HG03565 (cell line): ENCODE data around the gene PRSS48.
A peak's percentile ranks its signal among the peaks of the same experiment; 100 is the strongest.
"Not testable (repeated sequence)": the region's sequence is repeated elsewhere in the genome, so short reads cannot be mapped to it uniquely, and the experiment has no call there.

Experiments
- ATAC-seq: cut with Tn5 transposase; IDR thresholded peaks from one replicate; pipeline ENCODE4 v1.9.1; 2021; ENCODE audit warnings: mild to moderate bottlenecking, moderate library complexity; ENCODE audit not compliant: unreplicated experiment

The PRSS48 gene, protein sequence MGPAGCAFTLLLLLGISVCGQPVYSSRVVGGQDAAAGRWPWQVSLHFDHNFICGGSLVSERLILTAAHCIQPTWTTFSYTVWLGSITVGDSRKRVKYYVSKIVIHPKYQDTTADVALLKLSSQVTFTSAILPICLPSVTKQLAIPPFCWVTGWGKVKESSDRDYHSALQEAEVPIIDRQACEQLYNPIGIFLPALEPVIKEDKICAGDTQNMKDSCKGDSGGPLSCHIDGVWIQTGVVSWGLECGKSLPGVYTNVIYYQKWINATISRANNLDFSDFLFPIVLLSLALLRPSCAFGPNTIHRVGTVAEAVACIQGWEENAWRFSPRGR

GRCh38 chr4:151276787-151277562 lies at the start of gene PRSS48:
TSS of gene PRSS48 (plus strand) at chr4:151277161. CDS start at chr4:151277173, 12 bp downstream.
- peak; percentile 48 for ATAC-seq

DNA sequence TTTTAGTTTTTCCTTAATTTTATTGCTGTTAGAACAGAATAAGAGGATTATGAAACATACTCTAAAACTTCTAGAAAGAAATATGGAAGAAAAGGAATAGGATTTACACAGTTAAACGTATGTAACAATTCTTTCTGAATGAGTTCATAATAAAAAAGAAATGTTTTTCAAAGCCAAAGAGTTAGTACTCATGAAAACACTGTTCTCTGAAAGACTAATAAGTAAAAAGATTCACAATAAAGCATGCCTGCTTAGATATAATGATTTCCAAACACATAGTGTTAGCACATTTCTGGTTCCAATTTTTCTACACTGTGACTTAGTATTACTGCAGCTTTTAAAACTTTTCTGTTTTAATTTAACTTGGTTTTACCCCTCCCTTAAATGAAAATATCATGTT lies 49.8 kb upstream of the PRSS48 start:
- ATAC-seq: no peak

DNA sequence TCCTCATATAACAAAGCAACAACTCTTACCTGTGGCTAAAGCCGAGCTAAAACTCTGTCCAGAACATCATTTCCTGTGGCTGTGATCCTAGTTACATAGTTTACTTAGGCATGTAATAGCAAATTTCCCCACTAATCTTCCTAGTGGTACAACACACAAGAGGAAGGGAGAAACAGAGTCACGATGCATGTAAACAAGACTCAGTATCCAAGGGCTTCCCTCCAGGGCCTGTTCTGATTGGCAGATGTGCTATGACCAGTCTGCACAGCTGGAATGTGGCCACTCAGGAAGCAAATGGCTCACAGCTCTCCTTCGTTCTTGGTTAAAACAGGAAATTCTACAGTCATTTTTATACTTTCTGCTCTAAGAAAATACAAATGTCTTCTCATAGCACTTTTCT lies 49.2 kb upstream of the PRSS48 start:
- no peak for ATAC-seq

DNA sequence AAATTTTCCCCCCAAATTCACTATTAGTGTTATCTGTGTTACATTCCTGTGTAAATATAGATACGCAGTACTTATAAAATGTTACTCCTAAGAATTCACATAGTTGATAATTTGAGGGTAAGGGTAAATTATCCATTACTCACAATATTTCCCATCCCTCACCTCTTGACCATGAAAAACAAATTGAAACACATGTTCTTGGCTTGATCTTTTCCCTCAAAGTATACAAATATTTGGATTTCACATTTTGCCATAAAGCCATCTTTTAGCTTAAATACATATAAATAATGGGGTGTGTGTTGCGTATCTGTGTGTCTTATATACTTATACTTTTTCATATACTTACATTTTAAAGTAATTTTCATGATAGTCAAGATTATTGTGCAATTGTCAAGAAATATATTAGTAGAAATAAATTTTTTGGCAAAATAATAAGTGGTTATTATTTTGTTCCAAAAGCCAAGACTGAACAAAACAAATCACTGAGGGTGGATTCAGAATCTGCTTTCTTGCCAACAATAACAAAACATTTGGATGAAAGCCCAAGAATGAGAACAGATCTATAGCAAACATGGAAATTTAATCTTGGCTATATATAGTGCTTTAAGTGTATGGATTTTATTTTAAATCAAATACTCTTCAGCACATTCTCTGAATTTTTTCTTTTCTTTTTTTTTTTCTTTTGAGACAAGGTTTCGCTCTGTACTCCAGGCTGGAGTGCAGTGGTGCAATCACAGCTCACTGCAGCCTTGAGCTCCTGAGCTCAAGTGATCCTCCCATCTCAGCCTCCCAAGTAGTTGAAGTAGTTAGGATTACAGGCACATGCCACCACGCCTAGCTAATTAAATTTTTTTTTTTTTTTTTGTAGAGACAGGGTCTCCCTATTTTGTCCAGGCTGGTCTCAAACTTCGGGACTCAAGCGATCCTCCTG lies 48.5 kb upstream of the PRSS48 start:
- no peak for ATAC-seq

DNA sequence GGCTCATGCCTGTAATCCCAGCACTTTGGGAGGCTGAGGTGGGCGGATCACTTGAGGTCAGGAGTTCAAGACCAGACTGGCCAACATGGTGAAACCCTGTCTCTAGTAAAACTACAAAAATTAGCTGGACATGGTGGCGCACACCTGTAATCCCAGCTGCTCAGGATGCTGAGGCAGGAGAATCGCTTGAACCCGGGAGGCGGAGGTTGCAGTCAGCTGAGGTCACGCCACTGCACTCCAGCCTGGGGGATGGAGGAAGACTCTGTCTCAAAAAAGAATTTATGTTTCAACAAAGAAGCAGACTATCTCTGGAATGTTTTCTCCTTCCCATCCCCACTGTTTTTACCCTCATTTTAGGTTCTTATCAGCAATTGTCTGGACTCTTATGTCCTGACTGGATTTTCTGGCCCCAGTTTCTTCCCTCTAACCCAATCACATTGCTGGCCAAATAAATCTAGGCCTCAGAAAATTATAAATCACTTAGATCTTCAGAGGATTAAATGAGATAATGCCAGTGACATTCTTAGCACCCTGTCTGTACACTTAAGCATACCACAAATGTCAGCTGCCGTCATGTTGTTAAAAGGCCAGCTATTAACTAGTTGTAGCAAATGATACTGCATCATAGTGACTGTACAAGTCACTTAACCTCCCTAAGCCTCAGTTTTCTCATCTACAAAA lies 44.9 kb upstream of the PRSS48 start:
- ATAC-seq: no peak

DNA sequence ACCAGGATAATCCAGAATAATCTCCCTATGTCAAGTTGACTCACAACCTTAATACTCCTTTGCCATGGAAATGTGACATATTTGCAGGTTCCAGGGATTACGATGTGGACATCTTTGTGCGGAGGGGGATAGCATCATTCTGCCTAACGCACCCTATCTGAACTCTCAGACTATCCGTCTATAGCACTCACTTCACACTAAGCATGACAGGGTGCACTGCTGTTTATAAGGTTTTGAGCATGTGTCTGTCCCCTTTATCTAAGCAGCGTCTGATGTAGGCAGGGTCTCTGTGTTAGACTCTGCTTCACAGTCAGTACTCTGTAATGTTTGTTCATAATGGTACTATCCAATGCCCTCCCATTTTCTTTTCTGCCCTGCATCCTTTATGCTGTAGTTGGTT lies 43.4 kb upstream of the PRSS48 start:
- ATAC-seq: no peak

GRCh38 chr4:151235373-151235772 lies 41.6 kb upstream of the PRSS48 start:
- not testable (repeated sequence) for ATAC-seq

DNA sequence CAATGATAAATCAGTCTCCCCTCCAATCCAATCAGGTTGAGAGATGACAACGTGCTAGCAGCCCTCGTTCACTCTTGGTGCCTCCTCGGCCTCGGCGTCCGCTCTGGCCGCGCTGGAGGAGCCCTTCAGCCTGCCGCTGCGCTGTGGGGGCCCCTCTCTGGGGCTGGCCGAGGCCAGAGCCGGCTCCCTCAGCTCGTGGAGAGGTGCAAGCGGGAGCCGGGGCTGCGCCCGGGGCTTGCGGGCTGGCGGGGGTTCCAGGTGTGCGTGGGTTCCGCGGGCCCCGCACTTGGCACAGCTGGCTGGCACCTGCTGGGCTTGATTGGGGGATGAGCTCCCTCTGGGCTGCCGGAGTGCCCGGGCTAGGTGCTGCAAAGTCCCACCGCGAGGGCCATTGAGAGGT lies 40.9 kb upstream of the PRSS48 start:
- no peak for ATAC-seq

GRCh38 chr4:151238477-151238876 lies 38.5 kb upstream of the PRSS48 start:
- ATAC-seq: no peak

GRCh38 chr4:151239608-151240007 lies 37.4 kb upstream of the PRSS48 start:
- ATAC-seq: no peak

GRCh38 chr4:151242305-151242704 lies 34.7 kb upstream of the PRSS48 start:
- ATAC-seq: no peak

DNA sequence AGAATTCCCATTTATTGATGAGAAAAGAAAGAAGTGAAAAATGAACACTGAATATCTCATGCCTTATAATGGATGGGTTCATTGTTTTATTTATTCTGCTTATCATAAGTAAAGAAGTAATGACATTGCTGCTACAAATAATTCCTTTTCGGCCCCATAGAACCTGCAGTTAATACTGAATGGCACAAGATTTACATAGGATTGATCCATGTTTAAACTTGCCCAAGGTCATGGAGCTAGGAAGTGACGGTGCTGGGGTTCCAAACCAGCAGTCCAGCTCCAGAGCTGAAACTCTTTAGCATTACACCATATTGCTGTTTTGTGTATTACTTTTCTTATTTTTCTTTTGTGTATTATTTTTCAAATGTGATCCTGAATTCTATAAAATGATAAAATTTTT lies 30.2 kb upstream of the PRSS48 start:
- ATAC-seq: no peak

DNA sequence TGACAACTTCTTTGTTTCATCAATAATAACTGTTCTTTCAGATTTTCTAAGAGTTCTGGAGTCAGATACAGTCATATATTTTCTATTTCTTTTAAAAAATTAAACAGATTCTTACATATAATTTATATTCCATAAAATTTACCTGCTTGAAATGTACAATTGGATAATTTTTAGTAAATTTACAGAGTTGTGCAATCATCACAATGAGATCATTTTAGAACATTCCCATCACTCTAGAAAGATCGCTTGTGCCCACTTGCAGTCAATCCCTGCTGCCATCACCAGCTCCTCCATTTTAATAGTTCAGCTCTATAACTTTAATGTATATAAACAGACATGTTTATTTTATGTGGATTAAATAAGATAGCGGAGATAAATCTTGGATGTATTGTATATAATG lies 29.6 kb upstream of the PRSS48 start:
- ATAC-seq: no peak

- no peak for ATAC-seq
Measured at GRCh38 chr4:151248519-151248918, 28.4 kb upstream of the PRSS48 start.

- no peak for ATAC-seq
Measured at GRCh38 chr4:151250706-151251105, 26.3 kb upstream of the PRSS48 start.

DNA sequence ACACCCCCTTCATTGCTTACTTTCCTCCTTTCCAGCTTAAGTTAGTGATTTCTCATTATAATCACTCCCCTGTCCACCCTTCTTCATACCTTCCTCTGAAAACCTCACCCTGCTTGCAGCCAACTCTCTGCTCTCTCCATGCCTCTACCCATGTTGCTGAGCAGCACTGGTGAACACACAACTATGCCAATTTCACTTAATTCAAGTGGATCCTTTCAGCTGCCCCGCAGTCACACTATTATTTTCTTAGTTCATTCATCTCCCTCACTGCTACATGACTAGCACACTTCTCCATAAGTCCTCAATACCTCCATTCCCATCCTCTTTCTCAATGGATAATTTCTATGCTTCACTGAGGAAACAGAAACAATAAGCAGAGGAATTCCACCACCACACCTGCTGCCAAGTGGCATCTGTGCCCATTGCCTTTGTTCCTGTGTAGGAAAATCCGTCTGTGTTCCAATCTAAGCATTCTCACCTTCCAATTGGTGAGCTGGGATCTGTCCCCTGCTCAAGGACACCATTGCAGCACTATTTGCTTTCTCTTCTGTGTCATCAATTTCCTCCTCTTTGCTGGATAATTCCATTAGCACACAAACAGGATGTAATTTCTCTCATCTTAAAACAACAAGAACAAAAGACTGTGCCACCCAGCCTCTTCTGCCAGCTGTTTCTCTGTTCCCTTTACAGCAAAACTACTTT lies 25.2 kb upstream of the PRSS48 start:
- no peak for ATAC-seq

DNA sequence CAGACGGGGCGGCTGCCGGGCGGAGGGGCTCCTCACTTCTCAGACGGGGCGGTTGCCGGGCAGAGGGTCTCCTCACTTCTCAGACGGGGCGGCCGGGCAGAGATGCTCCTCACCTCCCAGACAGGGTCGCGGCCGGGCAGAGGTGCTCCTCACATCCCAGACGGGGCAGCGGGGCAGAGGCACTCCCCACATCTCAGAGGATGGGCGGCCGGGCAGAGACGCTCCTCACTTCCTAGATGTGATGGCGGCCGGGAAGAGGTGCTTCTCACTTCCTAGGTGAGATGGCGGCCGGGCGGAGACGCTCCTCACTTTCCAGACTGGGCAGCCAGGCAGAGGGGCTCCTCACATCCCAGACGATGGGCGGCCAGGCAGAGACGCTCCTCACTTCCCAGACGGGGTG lies 21.7 kb upstream of the PRSS48 start:
- not testable (repeated sequence) for ATAC-seq

GRCh38 chr4:151255680-151256079 lies 21.3 kb upstream of the PRSS48 start:
- not testable (repeated sequence) for ATAC-seq

- ATAC-seq: no peak
Measured at GRCh38 chr4:151256134-151256533, 20.8 kb upstream of the PRSS48 start.

GRCh38 chr4:151257704-151258103 lies 19.3 kb upstream of the PRSS48 start:
- ATAC-seq: no peak
